A673 (cell line): Measurements from ENCODE around the gene AQR. TPM values are rescaled to one million over a fixed set of nuclear protein-coding genes. Genes with fewer than 3 reads are reported as not detected.

Source experiments
- BruUV-seq: library from RNA; stranded (reverse); fragments of 400-500 nt; replicated peaks from 2 replicates; lab custom pipeline; 2021; lab: Mats Ljungman, UMichigan
- CTCF ChIA-PET: fragments of 300-600 bp; sonication (Branson Sonifier 250); formaldehyde crosslinking; loops from one replicate; lab custom pipeline; 2022; ENCODE audit warnings: antibody characterized with exemption; lab: Charles Lee
- POLR2A ChIA-PET: fragments of 300-600 bp; sonication (Branson Sonifier 250); formaldehyde crosslinking; loops from one replicate; lab custom pipeline; 2022; ENCODE audit warnings: antibody characterized with exemption; ENCODE audit not compliant: low non-redundant PET; lab: Charles Lee
- DNase-seq: peaks from one replicate; pipeline ENCODE4 v3.0.0-alpha.2; 2015; ENCODE audit warnings: low spot score
- H3K27ac ChIP-seq: fragments of 200-600 bp; sonication (generic); 2 replicates; pipeline ENCODE4 v1.5.1; 2016; ENCODE audit warnings: mixed run types, low read depth, mild to moderate bottlenecking, mixed read lengths, antibody characterized with exemption, low read length; ENCODE audit not compliant: poor library complexity, severe bottlenecking
- H3K27me3 ChIP-seq: fragments of 200-600 bp; sonication (generic); replicated peaks from 2 replicates; pipeline ENCODE4 v1.6.1; 2017; ENCODE audit warnings: mixed run types, low read depth, mild to moderate bottlenecking, mixed read lengths, antibody characterized with exemption, low read length; ENCODE audit not compliant: insufficient read depth, poor library complexity
- H3K36me3 ChIP-seq: fragments of 200-600 bp; sonication (generic); 2 replicates; pipeline ENCODE4 v1.6.1; 2016; ENCODE audit warnings: mixed run types, mild to moderate bottlenecking, mixed read lengths, antibody characterized with exemption, low read length; ENCODE audit not compliant: insufficient read depth, poor library complexity, severe bottlenecking
- H3K4me1 ChIP-seq: fragments of 200-600 bp; sonication (generic); 2 replicates; pipeline ENCODE4 v1.6.1; 2017; ENCODE audit warnings: mixed run types, mild to moderate bottlenecking, mixed read lengths, antibody characterized with exemption, low read length; ENCODE audit not compliant: insufficient read depth, poor library complexity, severe bottlenecking
- H3K4me3 ChIP-seq: fragments of 200-600 bp; sonication (generic); 2 replicates; pipeline ENCODE4 v1.5.1; 2016; ENCODE audit warnings: low read depth, mixed run types, mild to moderate bottlenecking, mixed read lengths, low read length; ENCODE audit not compliant: poor library complexity, severe bottlenecking
- H3K9me3 ChIP-seq: fragments of 200-600 bp; sonication (generic); 2 replicates; pipeline ENCODE4 v1.6.1; 2016; ENCODE audit warnings: mixed run types, low read depth, mild to moderate bottlenecking, mixed read lengths, antibody characterized with exemption, low read length; ENCODE audit not compliant: poor library complexity, severe bottlenecking
- CTCF ChIP-seq: fragments of 300-800, 200-600 bp; sonication (generic); conservative IDR thresholded peaks from 2 replicates; pipeline ENCODE4 v1.5.1; 2017; ENCODE audit warnings: low read depth, mild to moderate bottlenecking, antibody characterized with exemption, low read length, moderate library complexity, mixed read lengths
- EZH2 ChIP-seq: fragments of 200-600 bp; sonication (generic); IDR thresholded peaks from 2 replicates; pipeline ENCODE4 v1.6.1; 2017; ENCODE audit warnings: borderline replicate concordance, low read depth, mild to moderate bottlenecking, mixed read lengths, antibody characterized with exemption, low read length; ENCODE audit not compliant: poor library complexity, severe bottlenecking
- intact Hi-C: fragments of 100-400 bp; cut with micrococcal nuclease; formaldehyde crosslinking; loops from one replicate; pipeline ENCODE4 v1.10.0; 2022; ENCODE audit not compliant: unreplicated experiment
- total RNA-seq: library from RNA; stranded (reverse); gene quantifications from 2 replicates; pipeline ENCODE4 v1.2.3, GENCODE V29; 2021

AQR gene
- total RNA-seq, 1 experiment from 2014 or later = 34.2 TPM

DNA sequence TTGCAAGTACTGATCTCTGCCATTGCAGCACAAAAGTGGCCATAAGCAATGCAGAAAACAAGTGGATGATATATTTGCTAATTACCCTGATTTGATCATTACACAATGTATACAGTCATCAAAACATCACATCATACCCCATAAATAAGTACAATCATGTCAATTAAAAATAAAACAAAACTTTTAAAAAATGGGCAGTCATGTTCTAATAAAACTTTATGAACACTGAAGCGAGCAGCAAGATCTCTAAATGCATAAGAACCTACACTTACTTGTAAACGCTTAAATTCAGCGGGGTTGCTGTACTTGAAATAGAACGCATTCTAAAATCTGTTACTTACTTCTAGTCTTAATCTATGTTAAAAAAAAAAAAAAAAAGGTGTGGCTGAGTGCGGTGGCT is 73.4 kb downstream of the AQR start:
- Histone ChIP-seq H3K4me1 (no peaks in the 10 kb centered on the region), H3K4me3 (no peak overlapping the region), H3K36me3 (peaks cover 41% of the 10 kb centered on the region), H3K9me3 (peaks cover 19% of the 10 kb centered on the region), H3K27me3 (no peaks in the 10 kb centered on the region), H3K27ac (no peak overlapping the region)
- ChIA-PET CTCF (no interaction called here), POLR2A (no interaction called here)
- TF ChIP-seq CTCF (no peak), EZH2 (no peak)
- DNase-seq = no peak
- no TSS peak for BruUV-seq
- intact Hi-C loops = no loop called here

- DNase-seq = no peak
- Histone ChIP-seq H3K9me3 (peaks cover 19% of the 10 kb centered on the region), H3K4me3 (no peak overlapping the region), H3K36me3 (peaks cover 32% of the 10 kb centered on the region), H3K27me3 (no peaks in the 10 kb centered on the region), H3K4me1 (peaks cover 4% of the 10 kb centered on the region), H3K27ac (no peak overlapping the region)
- intact Hi-C loops = no loop called here
- CTCF ChIA-PET = no interaction called here
- BruUV-seq = no TSS peak
- POLR2A ChIA-PET = no interaction called here
- no peak for TF ChIP-seq CTCF
- TF ChIP-seq EZH2 = no peak
Measured at GRCh38 chr15:34893967-34894366, 75.6 kb downstream of the AQR start.

DNA sequence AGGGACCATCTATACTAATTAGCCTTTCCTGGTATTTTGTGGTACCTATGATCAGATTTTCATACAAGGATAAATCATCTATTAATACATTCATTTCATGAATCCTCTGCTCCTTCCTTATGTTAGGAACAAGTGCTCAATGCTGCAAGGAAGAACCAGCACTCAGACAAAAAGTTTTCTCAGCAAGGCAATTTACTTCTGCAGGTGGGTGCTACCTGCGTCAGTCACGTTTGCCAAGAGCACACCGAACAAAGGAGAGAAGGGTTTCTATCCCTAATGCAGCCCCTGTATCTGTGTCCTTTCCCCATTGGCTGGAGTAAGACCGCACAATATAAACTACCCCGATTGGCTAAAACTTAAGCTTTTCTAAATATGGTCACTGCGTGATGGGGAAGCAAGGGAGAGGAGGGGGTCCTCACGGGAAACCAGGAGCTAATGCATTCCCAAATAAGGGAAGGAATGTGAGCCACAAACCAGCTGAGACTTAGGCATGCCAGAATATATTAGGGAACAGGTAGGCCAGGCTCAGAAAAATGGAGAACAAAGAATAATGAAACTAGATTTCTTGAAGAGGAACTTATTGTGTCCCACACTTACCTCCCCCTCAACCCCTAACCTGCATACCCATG is 76.5 kb downstream of the AQR start:
- Histone ChIP-seq H3K36me3 (peaks cover 32% of the 10 kb centered on the region), H3K27ac (no peak overlapping the region), H3K27me3 (no peaks in the 10 kb centered on the region), H3K4me1 (peaks cover 4% of the 10 kb centered on the region), H3K9me3 (peaks cover 19% of the 10 kb centered on the region), H3K4me3 (no peak overlapping the region)
- ChIA-PET CTCF (no interaction called here), POLR2A (no interaction called here)
- intact Hi-C loops = no loop called here
- TF ChIP-seq EZH2 (no peak), CTCF (no peak)
- BruUV-seq = no TSS peak
- no peak for DNase-seq
